HG03571 (cell line): ENCODE results near the gene PAFAH2.
"Not testable (repeated sequence)": the region's sequence is repeated elsewhere in the genome, so short reads cannot be mapped to it uniquely, and the experiment has no call there.

Experiments
- ATAC-seq: cut with Tn5 transposase; IDR thresholded peaks from one replicate; pipeline ENCODE4 v1.9.1; 2021; ENCODE audit not compliant: unreplicated experiment

The PAFAH2 gene

DNA sequence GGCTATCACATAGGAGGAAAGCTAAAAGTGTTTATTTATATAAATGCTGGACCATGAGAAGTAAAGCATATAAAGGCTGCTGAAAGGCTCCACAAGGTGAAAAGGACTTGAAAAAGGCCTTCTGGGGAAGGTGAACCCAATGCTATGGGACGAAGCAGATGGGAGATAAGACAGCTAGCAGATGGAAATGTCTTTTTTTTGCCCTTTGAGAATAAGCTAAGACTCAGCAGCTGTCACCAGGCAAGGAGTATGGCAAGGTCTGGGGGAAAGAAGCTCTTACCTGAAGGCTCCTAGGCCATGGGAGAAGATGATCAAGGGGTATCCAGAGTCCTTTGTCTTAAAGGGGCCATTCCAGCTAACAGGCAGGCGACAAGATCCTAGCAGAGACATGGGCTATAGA is 9.9 kb downstream of the PAFAH2 start:
- no peak for ATAC-seq

GRCh38 chr1:25986773-25987172 is 11.1 kb downstream of the PAFAH2 start:
- not testable (repeated sequence) for ATAC-seq

- no peak for ATAC-seq
Observed at GRCh38 chr1:25985670-25986069, 12.2 kb downstream of the PAFAH2 start.

DNA sequence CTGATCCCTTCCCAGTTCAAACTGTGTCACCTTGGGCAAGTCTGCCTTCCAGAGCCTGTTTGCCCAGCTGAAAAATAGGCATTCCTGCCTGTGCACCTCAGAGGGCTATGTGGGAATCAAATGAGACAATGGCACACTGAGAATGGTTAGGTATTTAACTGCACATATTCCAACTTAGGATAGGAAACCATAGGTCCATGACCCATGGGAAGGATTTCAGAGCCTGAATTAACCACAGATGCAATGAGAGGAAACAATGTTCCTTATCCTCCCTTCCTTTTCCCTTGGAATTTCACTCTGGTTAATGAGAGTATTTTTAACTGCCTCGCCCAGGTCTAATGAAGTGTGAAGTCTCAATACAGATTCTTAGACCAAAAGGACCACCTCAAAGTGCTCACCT is 12.7 kb downstream of the PAFAH2 start:
- no peak for ATAC-seq

DNA sequence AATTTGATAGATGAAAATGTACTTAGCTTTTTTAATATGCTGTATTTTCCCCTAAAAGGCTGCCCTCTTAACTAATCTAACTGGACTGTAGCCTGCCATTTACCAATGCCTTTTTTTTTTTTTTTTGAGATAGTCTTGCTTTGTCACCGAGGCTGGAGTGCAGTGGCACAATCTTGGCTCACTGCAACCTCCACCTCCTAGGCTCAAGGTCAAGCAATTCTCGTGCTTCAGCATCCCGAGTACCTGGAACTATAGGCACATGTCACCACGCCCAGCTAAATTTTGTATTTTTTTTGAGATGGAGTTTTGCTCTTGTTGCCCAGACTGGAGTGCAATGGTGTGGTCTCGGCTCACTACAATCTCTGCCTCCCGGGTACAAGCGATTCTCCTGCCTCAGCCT is 18.7 kb downstream of the PAFAH2 start:
- no peak for ATAC-seq

DNA sequence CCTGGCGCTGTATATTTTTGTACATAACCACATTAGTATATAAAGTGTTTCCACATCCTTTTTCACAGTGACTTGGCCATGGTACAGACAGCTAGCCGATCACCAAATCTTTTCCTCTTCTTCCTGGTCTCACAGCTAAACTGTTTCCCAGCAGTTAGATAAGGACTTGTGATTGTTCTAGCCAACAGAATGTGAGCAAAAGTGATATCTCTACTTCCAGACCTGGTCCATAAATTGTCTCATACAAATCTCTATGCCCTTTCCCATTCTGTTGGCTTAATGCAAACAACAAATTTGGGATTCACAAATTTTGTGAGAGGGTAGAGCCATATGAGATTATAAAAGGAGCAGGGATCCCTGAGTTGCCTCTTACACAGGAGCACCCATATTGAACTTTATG is 19.5 kb downstream of the PAFAH2 start:
- ATAC-seq: no peak

DNA sequence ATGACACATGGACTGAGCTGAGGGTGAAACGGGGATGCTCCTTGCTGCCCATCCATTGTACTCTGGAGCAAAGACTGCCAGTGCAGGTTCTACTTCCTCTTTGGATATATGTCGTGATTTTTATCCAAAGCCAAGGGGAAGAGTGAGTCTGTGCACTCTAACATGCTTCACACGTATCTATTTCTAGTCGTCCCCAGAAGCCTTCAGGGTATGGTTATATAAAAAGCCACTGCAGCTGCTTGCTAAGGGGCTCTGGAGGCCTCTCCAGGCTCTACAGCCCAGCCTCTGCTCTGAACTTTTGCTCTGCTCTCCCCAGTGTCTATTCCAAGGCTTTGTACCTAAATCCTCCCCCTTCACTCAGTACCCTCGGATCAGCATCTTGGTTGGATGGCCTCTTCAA is 20.1 kb downstream of the PAFAH2 start:
- ATAC-seq: no peak

DNA sequence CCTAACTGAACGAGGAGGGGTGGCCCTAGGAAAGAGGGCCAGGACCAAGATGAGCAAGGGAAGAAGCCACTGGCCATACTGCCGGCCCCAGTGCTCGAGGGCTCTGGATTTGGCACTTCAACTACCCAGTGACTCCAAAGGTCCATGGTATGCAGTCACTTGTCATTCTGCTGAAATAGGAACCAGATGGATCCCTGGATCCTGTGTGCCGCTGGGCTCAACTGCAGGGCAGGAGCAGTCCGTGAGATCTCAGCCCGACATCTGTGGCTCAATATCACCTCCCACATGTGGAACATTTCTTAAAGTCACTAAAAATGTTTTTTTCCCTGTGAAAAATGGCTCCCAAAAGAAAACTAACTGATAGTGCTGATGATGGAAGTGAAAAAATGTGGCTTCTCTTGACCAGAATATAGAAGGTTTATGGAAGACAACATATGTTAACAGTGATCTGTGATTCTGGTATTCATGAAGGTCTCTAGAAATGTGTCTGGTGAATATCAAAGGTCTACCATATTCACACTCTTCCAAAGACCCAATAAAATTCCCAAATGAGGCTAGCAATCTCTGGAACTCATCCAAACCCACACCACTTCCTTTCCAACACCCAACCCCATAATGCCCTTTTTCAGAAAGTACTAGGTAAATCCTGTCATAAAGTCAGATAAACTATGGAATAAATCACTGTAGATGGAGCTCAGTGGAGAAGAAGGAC is 24.1 kb downstream of the PAFAH2 start:
- no peak for ATAC-seq

DNA sequence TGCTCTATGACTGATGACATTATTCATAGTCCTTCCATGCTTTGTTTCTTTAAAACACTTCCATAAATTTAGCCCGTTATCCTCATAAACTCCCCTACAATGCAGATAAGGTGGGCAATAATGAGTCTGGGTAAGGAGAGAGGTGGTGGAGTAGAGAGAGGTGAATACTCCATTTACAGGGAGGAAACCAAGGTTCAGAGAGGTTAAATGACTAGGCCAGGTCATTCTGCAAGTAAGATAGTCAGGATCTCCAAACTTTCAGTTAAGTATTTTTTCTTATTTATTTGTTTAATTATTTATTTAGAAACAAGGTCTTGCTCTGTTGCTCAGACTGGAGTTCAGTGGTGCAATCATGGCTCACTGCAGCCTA is 26.1 kb downstream of the PAFAH2 start:
- no peak for ATAC-seq

DNA sequence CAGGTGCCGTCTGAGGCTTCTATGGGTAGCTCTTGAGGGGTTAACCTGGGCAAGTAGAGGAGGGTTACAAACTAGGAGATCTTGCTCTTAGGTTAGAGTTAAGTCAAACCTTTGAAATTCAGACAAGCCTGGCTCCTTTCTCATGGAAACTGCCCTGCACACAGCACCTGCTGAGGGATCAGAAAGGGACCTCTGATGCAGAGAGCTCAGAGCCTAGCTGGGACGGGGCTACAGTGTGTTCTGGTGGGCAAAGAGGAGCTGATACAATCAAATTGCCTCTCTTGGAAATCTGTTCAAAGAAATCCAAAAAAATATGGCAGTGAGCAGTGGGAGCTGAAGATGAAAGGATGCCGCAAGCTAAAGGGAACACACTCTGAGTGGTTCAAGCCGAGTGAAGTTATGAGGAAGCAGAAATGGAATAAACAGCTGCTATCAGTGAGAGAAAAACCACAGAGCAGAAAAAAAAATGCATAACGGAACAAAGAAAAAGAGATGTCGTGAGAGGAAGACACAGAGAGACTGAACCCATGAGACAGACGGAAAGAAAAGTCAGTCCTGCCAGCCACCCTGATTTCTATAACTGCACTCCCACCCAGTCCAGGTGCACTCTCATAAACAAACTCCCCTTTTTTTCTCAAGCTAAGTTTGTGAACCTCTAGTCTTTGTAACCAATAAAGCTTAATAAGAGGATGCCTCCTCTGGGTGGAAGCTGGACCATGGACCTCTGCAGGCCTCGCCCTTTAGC is 26.6 kb downstream of the PAFAH2 start:
- no peak for ATAC-seq

DNA sequence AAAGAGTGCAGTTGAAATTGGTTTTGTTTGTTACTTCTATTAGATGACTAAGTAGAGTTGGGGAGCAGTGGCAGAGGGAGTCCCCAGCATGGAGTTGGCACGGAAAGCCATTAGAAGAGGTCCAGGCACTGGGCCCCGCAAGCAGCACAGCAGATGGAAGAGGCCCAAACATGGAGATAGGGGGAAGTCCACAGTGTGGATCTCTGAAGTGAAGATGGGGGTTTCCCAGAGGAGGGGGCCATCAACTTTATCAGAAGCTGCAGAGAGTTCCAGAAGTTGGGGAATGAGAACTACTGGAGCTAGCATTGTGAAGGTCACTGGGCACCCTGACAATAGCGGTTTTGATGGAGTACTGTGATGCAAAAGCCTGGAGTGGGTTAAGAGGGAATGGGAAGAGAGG is 30.6 kb downstream of the PAFAH2 start:
- no peak for ATAC-seq

DNA sequence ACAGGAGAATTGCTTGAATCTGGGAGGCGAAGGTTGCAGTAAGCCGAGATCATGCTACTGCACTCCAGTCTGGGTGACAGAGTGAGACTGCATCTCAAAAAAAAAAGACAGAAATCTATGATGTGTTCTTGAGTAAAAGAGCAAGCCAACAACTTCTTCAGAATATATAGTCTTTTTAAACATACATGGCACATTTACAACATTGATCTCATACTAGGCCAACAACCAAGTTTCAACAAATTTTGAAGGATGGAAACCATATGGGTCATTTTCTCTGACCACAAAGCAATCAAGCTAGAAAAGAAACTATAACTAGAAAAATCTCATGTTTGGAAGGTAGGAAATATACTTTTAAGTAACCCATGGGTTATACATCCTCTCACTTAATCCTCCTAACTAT is 38.3 kb downstream of the PAFAH2 start:
- ATAC-seq: no peak

- no peak for ATAC-seq
Observed at GRCh38 chr1:25958465-25958864, 39.4 kb downstream of the PAFAH2 start.

DNA sequence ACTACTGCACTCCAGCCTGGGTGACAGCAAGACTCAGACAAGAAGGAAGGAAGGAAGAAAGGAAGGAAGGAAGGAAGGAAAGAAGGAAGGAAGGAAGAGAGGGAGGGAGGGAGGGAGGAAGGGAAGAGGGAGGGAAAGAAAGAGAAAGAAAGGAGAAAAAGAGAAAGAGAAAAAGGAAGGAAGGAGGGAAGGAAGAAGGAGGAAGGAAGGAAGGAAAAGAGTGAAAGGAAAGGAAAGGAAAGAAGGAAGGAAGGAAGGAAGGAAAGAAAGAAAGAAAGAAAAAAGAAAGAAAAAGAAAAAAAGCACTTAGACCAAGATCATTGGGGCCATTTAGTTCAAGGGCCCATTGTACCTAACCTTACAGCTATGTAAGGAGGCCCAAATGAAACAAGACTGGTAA is 42.3 kb downstream of the PAFAH2 start:
- no peak for ATAC-seq

DNA sequence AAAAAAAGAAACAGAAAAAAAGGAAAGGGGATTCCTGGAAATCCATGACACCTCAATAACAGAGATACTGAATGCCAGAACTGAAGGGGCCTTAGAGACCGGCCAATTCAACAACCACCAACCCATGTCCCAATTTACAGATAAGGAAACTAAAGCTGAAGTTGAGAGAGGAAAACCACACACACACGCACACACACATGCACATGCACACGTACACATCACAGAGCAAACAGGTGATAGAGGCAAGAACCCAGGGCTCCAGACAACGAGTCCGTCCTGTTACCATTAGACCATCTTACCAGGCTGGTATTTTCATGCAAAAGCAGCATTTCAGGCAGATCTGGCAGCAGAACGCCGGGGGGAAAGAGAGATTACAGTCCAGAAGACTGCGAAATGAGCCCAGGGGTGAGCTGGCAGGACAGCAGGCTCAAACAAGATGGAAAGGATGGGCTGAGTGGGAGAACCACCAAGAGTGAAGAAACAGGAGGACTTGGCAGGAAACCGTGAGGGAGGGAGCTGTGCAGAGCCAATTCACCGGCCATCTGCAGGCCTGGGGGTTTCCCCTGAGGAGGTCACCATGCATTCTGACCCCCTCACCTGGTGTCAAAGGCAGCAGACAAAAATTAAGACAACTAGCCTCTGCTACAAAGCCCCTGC is 43.5 kb downstream of the PAFAH2 start:
- no peak for ATAC-seq

DNA sequence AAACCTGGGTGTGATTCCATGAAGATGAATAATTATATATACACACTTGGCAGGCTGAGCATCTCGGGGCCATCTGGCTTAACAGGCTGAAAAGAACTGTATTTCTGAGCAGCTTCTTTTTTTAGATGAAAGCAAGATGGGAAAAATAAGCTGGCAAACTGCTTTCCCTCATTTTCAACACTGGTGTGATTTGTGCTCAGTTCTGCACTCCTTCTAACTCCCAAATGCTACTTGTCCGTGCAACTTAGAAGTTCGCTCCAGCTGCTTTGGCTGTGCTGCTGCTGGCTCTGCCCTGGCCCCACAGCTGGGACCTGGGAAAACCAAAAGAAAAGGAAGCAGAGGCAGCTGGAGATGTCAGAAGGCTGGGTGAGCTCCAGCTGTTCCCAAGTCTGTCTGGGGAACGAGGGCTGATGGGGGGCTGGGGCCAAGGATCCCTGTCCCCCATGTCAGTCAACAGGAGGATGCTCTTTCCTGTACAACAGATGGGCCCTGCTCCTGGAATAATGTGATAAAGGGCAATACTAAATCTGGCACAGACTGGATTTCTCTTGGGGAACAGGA is 44.9 kb downstream of the PAFAH2 start:
- ATAC-seq: no peak

- no peak for ATAC-seq
Observed at GRCh38 chr1:25948641-25949040, 49.2 kb downstream of the PAFAH2 start.

DNA sequence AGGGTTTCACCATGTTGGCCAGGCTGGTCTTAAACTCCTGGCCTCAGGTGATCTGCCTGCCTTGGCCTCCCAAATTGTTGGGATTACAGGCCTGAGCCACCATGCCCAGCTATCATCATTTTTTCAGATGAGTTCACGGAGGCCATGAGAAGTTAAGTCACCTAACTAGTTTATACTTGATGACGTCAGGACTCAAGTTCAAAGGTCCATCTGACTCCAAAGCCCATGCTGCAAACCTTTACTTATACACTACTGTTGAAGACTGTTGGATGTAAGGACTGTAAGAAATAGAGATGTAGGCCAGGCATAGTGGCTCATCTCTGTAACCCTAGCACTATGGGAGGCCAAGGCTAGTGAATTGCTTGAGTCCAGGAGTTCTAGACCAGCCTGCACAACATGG is 50.8 kb downstream of the PAFAH2 start:
- no peak for ATAC-seq

GRCh38 chr1:25945761-25946160 is 52.1 kb downstream of the PAFAH2 start:
- no peak for ATAC-seq

DNA sequence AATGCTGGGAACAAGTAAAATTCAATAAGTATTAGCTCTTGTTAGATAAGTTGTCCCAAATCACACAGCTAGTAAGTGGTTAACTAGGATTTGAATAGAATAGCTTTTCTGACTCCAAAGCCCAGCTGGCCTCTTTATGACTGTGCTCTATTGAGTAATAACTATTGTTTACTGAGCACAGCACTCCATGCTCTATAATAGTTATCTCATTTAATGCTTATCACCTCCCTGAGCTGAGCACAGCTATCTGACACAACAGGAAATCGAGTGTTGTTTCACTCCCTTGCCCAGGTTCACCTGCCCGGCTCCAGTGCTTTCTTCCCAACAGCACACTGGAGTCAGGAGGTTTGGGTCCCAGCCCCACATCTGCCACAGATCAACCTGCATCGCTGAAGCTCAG is 52.9 kb downstream of the PAFAH2 start:
- no peak for ATAC-seq

DNA sequence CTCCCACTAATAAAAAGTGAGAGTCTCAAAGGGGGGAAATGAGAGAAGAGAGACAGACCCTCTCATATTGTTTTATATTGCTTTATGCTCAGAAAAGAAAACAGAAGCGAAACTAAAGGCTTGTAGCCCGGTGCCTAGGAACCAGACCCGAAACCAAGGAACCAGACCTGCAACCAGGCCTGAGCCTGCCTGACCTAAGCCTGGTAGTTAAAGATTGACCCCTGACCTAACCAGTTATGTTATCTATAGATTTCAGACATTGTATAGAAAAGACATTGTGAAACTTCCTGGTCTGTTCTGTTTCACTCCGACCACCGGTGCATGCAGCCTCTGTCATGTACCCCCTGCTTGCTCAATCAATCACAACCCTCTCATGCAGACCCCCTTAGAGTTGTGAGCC is 54.4 kb downstream of the PAFAH2 start:
- not testable (repeated sequence) for ATAC-seq

- no peak for ATAC-seq
Observed at GRCh38 chr1:25936947-25937346, 60.9 kb downstream of the PAFAH2 start.
